ENCODE measurements around the gene REXO4.
"Not testable (repeated sequence)": the region's sequence is repeated elsewhere in the genome, so short reads cannot be mapped to it uniquely, and the experiment has no call there.

- not testable (repeated sequence) for TF ChIP-seq POLR2A, CTCF (IDR thresholded peaks at IDR 0.05)
Measured at GRCh38 chr9:133391449-133391848, 26.4 kb downstream of the REXO4 start.

Measured in adrenal gland (tissue), 5 donors.